ENCODE measurements around the gene H2BK1.

H2BK1 gene

DNA sequence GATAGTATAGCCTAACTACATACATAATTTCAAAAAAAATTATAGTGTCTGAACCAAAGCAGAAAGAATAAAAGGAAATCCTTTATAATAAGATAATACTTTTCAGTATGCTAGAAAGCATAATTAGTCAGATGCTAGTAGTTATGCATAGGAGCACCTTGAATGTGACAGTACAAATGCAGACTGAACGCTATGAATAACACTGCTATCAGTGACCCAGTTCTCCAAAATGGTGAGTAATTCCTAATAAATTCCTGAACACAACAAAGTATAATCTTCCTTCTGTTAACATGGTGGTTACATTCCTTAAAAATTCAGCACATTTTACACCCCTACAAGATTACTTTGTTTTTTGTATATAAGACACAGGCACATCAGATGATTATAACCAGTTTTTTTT lies 20.8 kb upstream of the H2BK1 start:
- no peak overlapping the region for H2AK5ac ChIP-seq (ENCODE audit: low read length)
- no peak overlapping the region for H3K9ac ChIP-seq (ENCODE audit: low read length)
- H3K36me3 ChIP-seq (ENCODE audit: control insufficient read depth, insufficient read depth, low read length), result peaks cover 2% of the 10 kb centered on the region
- H4K5ac ChIP-seq (ENCODE audit: low read length), result no peak overlapping the region
- no CpG with 5 or more reads among the region's 1 CpG for WGBS (ENCODE audit: extremely low coverage, insufficient coverage, low lambda C conversion rate)
- H3K23ac ChIP-seq (ENCODE audit: low read length), result no peak overlapping the region
- no peak overlapping the region for H2BK15ac ChIP-seq (replicated peaks; ENCODE audit: low read depth)
- H3K27ac ChIP-seq (ENCODE audit: low read depth, low read length), result no peak overlapping the region
- peaks cover 4% of the 10 kb centered on the region for H3K4me1 ChIP-seq (ENCODE audit: control insufficient read depth, low read depth, low read length)
- H3K4ac ChIP-seq (ENCODE audit: low read depth, low read length), result no peak overlapping the region
- no peaks in the 10 kb centered on the region for H3K27me3 ChIP-seq (ENCODE audit: insufficient read depth, low read length, poor library complexity)
- H2BK120ac ChIP-seq (ENCODE audit: low read depth, low read length), result no peak overlapping the region
- H3K79me1 ChIP-seq (ENCODE audit: low read length), result peaks cover 21% of the 10 kb centered on the region
- no peak for DNase-seq
- H3K56ac ChIP-seq (ENCODE audit: low read length), result no peak overlapping the region
- no peak overlapping the region for H4K8ac ChIP-seq (ENCODE audit: low read depth, low read length)
- H3K4me3 ChIP-seq (ENCODE audit: low read length), result no peak overlapping the region
- no peak overlapping the region for H3K18ac ChIP-seq (ENCODE audit: low read length)
- H3K4me2 ChIP-seq (ENCODE audit: low read length), result no peak overlapping the region
- peaks cover 20% of the 10 kb centered on the region for H3K79me2 ChIP-seq (ENCODE audit: control insufficient read depth, insufficient read depth, low read length)
- H2BK5ac ChIP-seq (ENCODE audit: low read length), result no peak overlapping the region

DNA sequence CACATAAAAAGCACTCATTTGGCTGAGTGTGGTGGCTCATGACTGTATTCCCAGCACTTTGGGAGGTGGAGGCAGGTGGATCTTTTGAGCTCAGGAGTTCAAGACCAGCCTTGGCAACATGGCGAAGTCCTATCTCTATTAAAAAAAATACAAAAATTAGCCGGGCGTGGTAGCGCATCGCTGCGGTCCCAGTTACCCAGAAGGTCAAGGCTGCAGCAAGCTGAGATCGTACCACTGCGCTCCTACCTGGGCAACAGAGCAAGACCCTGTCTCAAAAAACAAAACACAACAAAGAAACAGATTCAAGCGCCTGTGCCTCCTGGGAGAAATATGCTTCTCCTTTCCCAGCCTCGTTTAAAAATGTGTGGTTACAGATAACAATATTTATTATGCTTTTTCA lies 19.0 kb upstream of the H2BK1 start:
- Histone ChIP-seq H3K27me3 (ENCODE audit: insufficient read depth, low read length, poor library complexity) (no peaks in the 10 kb centered on the region), H2AK5ac (ENCODE audit: low read length) (no peak overlapping the region), H3K36me3 (ENCODE audit: control insufficient read depth, insufficient read depth, low read length) (peaks cover 3% of the 10 kb centered on the region), H2BK15ac (replicated peaks; ENCODE audit: low read depth) (no peak overlapping the region), H3K4me2 (ENCODE audit: low read length) (no peak overlapping the region), H3K56ac (ENCODE audit: low read length) (no peak overlapping the region), H2BK120ac (ENCODE audit: low read depth, low read length) (no peak overlapping the region), H4K5ac (ENCODE audit: low read length) (no peak overlapping the region), H2BK5ac (ENCODE audit: low read length) (no peak overlapping the region), H3K4ac (ENCODE audit: low read depth, low read length) (no peak overlapping the region), H3K23ac (ENCODE audit: low read length) (no peak overlapping the region), H4K8ac (ENCODE audit: low read depth, low read length) (no peak overlapping the region), H3K79me1 (ENCODE audit: low read length) (peaks cover 26% of the 10 kb centered on the region), H3K4me3 (ENCODE audit: low read length) (no peak overlapping the region), H3K9ac (ENCODE audit: low read length) (no peak overlapping the region), H3K79me2 (ENCODE audit: control insufficient read depth, insufficient read depth, low read length) (peaks cover 28% of the 10 kb centered on the region), H3K4me1 (ENCODE audit: control insufficient read depth, low read depth, low read length) (peaks cover 8% of the 10 kb centered on the region), H3K18ac (ENCODE audit: low read length) (no peak overlapping the region), H3K27ac (ENCODE audit: low read depth, low read length) (no peak overlapping the region)
- DNase-seq, result no peak
- WGBS (ENCODE audit: extremely low coverage, insufficient coverage, low lambda C conversion rate), result no CpG with 5 or more reads among the region's 10 CpGs

DNA sequence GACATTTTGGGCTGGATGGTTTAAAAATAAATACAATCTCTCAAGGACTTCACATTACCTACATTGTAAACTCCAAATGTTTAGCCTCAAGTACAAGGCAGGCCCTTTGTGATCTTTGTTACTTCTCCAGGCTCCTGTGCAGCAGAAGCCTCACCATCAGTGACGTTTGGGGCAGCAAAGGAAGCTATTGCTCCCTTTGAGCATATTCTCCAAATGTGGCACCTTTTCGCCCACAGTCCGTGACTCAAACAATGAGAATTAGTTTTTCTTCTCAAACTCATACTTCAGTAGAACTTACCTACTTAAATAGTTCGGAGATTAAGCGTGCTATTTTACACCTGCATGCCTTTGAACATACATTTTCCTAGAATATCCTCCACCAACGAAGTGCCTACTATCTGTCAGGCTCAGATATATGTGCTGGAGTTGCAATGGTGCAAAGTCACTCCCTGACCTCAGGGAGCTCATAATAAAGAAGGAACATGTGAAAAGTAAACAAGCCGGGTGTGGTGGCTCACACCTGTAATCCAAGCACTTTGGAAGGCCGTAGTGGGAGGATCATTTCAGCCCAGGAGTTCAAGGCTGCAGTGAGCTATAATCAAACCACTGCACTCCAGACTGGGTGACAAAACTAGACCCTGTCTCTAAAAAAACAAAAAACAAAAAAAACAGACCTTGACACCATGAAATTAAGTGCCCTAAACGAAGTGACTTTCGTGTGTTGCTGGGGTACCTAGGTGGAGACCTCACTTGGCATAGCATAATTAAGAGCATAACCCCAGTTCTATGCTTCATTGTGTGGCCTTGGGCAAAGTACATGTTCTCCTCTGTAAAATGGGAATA lies 18.0 kb upstream of the H2BK1 start:
- Histone ChIP-seq H2BK15ac (replicated peaks; ENCODE audit: low read depth) (no peak overlapping the region), H3K4ac (ENCODE audit: low read depth, low read length) (peak overlapping the region; percentile 27), H2BK120ac (ENCODE audit: low read depth, low read length) (no peak overlapping the region), H3K4me2 (ENCODE audit: low read length) (peak overlapping the region; percentile 64), H3K79me1 (ENCODE audit: low read length) (peaks cover 16% of the 10 kb centered on the region), H4K8ac (ENCODE audit: low read depth, low read length) (no peak overlapping the region), H3K56ac (ENCODE audit: low read length) (peak overlapping the region; percentile 85), H3K4me1 (ENCODE audit: control insufficient read depth, low read depth, low read length) (peaks cover 6% of the 10 kb centered on the region), H3K36me3 (ENCODE audit: control insufficient read depth, insufficient read depth, low read length) (peaks cover 4% of the 10 kb centered on the region), H3K18ac (ENCODE audit: low read length) (no peak overlapping the region), H3K23ac (ENCODE audit: low read length) (no peak overlapping the region), H3K27ac (ENCODE audit: low read depth, low read length) (peak overlapping the region; percentile 96), H2AK5ac (ENCODE audit: low read length) (no peak overlapping the region), H2BK5ac (ENCODE audit: low read length) (no peak overlapping the region), H4K5ac (ENCODE audit: low read length) (peak overlapping the region; percentile 56), H3K27me3 (ENCODE audit: insufficient read depth, low read length, poor library complexity) (no peaks in the 10 kb centered on the region), H3K4me3 (ENCODE audit: low read length) (no peak overlapping the region), H3K9ac (ENCODE audit: low read length) (peak overlapping the region; percentile 90), H3K79me2 (ENCODE audit: control insufficient read depth, insufficient read depth, low read length) (peaks cover 18% of the 10 kb centered on the region)
- no peak for DNase-seq
- no CpG with 5 or more reads among the region's 10 CpGs for WGBS (ENCODE audit: extremely low coverage, insufficient coverage, low lambda C conversion rate)

DNA sequence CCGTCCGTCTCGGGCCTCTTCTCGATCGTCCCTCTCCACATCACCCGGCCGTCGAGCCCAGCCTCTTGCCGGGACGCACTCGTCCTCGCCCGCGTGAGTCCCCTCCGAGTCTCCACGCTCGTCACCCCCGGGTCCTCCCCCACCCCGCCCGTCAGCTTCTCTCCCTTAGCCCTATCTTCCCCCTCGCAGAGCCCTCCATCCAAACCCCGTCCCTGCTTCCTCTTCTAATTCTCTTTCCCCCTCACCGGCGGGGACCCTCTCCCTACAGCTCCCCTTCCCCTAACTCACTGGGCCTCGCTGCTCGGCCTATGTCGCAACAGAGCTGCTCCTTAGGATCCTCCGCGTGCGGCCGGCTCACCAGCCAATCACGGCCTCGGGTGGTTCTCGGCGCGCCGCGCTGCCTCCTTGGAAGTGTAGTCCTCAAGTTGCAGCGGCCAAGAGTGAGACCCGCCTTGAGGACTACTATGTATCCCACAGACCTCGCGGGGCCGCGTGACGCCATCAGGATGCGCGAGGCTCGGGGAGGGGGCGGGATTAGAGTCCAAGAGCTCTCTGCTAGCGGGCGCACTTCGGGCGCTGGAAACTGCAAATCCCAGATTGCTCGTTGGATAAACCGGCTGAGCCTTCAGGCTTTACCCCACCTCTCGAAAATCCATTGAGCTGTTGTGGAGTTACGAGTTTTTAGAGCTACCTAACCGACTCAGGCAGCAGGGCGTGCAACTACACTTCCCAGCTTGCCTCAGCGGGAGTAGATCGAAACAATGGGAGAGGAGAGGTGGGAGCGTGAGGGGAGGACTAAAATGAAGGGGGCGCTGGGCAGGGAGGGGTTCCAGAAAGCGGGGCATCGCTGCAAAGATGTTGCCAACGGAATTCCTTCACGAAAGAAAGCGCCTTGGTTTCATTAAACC lies 16.8 kb upstream of the H2BK1 start, which contains the start of gene ABCF2:
TSS of gene ABCF2 (minus strand) at position 331 of the 908 bp plus-strand sequence. CDS start 747 bp downstream, outside the sequence.
- Histone ChIP-seq H3K18ac (ENCODE audit: low read length) (peak within 1 kb of the TSS; percentile 54), H3K4me1 (ENCODE audit: control insufficient read depth, low read depth, low read length) (peaks cover 6% of the 10 kb centered on the region), H4K5ac (ENCODE audit: low read length) (peak within 1 kb of the TSS; percentile 56), H3K56ac (ENCODE audit: low read length) (peak within 1 kb of the TSS; percentile 95), H3K4me2 (ENCODE audit: low read length) (peak within 1 kb of the TSS; percentile 68), H4K8ac (ENCODE audit: low read depth, low read length) (peak within 1 kb of the TSS; percentile 82), H3K23ac (ENCODE audit: low read length) (peak within 1 kb of the TSS; percentile 83), H3K27me3 (ENCODE audit: insufficient read depth, low read length, poor library complexity) (no peaks in the 10 kb centered on the region), H3K27ac (ENCODE audit: low read depth, low read length) (peak within 1 kb of the TSS; percentile 96), H3K79me2 (ENCODE audit: control insufficient read depth, insufficient read depth, low read length) (peaks cover 15% of the 10 kb centered on the region), H2BK15ac (replicated peaks; ENCODE audit: low read depth) (no peak within 1 kb of the TSS), H2AK5ac (ENCODE audit: low read length) (no peak within 1 kb of the TSS), H3K79me1 (ENCODE audit: low read length) (peaks cover 11% of the 10 kb centered on the region), H3K4ac (ENCODE audit: low read depth, low read length) (peak within 1 kb of the TSS; percentile 27), H3K4me3 (ENCODE audit: low read length) (peak within 1 kb of the TSS; percentile 89), H2BK5ac (ENCODE audit: low read length) (peak within 1 kb of the TSS; percentile 20), H3K36me3 (ENCODE audit: control insufficient read depth, insufficient read depth, low read length) (peaks cover 5% of the 10 kb centered on the region), H3K9ac (ENCODE audit: low read length) (peak within 1 kb of the TSS; percentile 93), H2BK120ac (ENCODE audit: low read depth, low read length) (no peak within 1 kb of the TSS)
- DNase-seq, result peak; percentile 100
- WGBS (ENCODE audit: extremely low coverage, insufficient coverage, low lambda C conversion rate), result no CpG with 5 or more reads among the region's 68 CpGs

DNA sequence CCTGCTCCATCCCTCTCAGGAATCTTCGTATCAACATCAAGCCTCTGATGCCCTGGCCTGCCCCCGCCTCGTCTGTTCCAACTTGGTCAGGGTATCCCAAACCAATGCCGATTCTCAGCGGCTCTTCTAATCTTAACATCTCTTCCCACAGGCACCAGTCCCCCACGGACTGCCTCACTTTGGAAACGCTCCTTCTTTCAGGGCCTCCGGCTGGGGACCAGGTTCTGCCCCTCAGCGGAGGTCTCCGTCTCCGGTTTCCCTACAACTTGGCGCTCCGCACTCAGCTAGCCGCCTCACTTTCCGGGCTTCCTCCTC lies 16.2 kb upstream of the H2BK1 start:
- WGBS (ENCODE audit: extremely low coverage, insufficient coverage, low lambda C conversion rate), result no CpG with 5 or more reads among the region's 15 CpGs
- Histone ChIP-seq H3K4me2 (ENCODE audit: low read length) (peak overlapping the region; percentile 68), H4K8ac (ENCODE audit: low read depth, low read length) (no peak overlapping the region), H4K5ac (ENCODE audit: low read length) (no peak overlapping the region), H3K27ac (ENCODE audit: low read depth, low read length) (no peak overlapping the region), H3K4ac (ENCODE audit: low read depth, low read length) (no peak overlapping the region), H2AK5ac (ENCODE audit: low read length) (no peak overlapping the region), H2BK5ac (ENCODE audit: low read length) (no peak overlapping the region), H3K56ac (ENCODE audit: low read length) (peak overlapping the region; percentile 95), H3K79me2 (ENCODE audit: control insufficient read depth, insufficient read depth, low read length) (peaks cover 15% of the 10 kb centered on the region), H3K23ac (ENCODE audit: low read length) (peak overlapping the region; percentile 83), H3K36me3 (ENCODE audit: control insufficient read depth, insufficient read depth, low read length) (peaks cover 8% of the 10 kb centered on the region), H2BK120ac (ENCODE audit: low read depth, low read length) (no peak overlapping the region), H3K9ac (ENCODE audit: low read length) (peak overlapping the region; percentile 93), H3K4me1 (ENCODE audit: control insufficient read depth, low read depth, low read length) (peaks cover 6% of the 10 kb centered on the region), H3K18ac (ENCODE audit: low read length) (no peak overlapping the region), H3K79me1 (ENCODE audit: low read length) (peaks cover 11% of the 10 kb centered on the region), H3K4me3 (ENCODE audit: low read length) (peak overlapping the region; percentile 89), H2BK15ac (replicated peaks; ENCODE audit: low read depth) (no peak overlapping the region), H3K27me3 (ENCODE audit: insufficient read depth, low read length, poor library complexity) (no peaks in the 10 kb centered on the region)
- peak; percentile 19 for DNase-seq
